GM12891 (cell line): ENCODE data around the gene ATE1.

ENCODE experiments used
- PAX5 ChIP-seq: IDR thresholded peaks from 2 replicates; pipeline ENCODE4 v1.6.1; 2011; ENCODE audit warnings: low read length, moderate library complexity, mild to moderate bottlenecking; ENCODE audit not compliant: insufficient read depth, severe bottlenecking
- POLR2A ChIP-seq: IDR thresholded peaks from 2 replicates; pipeline ENCODE4 v1.6.1; 2011; ENCODE audit warnings: low read depth, low read length, control low read depth
- POLR2AphosphoS5 ChIP-seq: IDR thresholded peaks from 2 replicates; pipeline ENCODE4 v1.6.1; 2011; ENCODE audit warnings: low read depth, low read length, control low read depth
- POU2F2 ChIP-seq: IDR thresholded peaks from 2 replicates; pipeline ENCODE4 v1.6.1; 2011; ENCODE audit warnings: low read depth, mild to moderate bottlenecking, control low read depth, low read length, moderate library complexity
- SPI1 ChIP-seq: IDR thresholded peaks from 2 replicates; pipeline ENCODE4 v1.6.1; 2011; ENCODE audit warnings: low read depth, low read length, control low read depth
- TAF1 ChIP-seq: IDR thresholded peaks from 2 replicates; pipeline ENCODE4 v1.6.1; 2011; ENCODE audit warnings: low read depth, low read length, control low read depth

GRCh38 chr10:121764233-121764942, 163.4 kb downstream of the ATE1 start:
- no peak for TF ChIP-seq TAF1
- no peak for TF ChIP-seq POLR2A
- no peak for TF ChIP-seq POLR2AphosphoS5
- no peak for TF ChIP-seq SPI1
- no peak for TF ChIP-seq POU2F2
- TF ChIP-seq PAX5, result no peak
